H1 (cell line): ENCODE data around the gene ADAM21.
A peak's percentile ranks its signal among the peaks of the same experiment; 100 is the strongest.
"Not testable (repeated sequence)": the region's sequence is repeated elsewhere in the genome, so short reads cannot be mapped to it uniquely, and the experiment has no call there.

Experiments
- CTBP2 ChIP-seq: IDR thresholded peaks from 2 replicates; pipeline ENCODE4 v1.7.0; 2011; ENCODE audit warnings: borderline replicate concordance, mild to moderate bottlenecking, moderate library complexity, mixed read lengths, low read length; ENCODE audit not compliant: insufficient read depth, insufficient read length
- EZH2 ChIP-seq: fragments of 200-600 bp; sonication (generic); IDR thresholded peaks from 2 replicates; pipeline ENCODE4 v1.7.1; 2012; ENCODE audit warnings: low read depth, mild to moderate bottlenecking, moderate library complexity, low read length, inconsistent platforms; ENCODE audit not compliant: severe bottlenecking
- FOSL1 ChIP-seq: IDR thresholded peaks from 2 replicates; pipeline ENCODE4 v1.6.1; 2011; ENCODE audit warnings: mild to moderate bottlenecking, low read depth, low read length, moderate library complexity; ENCODE audit not compliant: insufficient read depth
- GTF2F1 ChIP-seq: IDR thresholded peaks from 2 replicates; pipeline ENCODE4 v1.6.1; 2012; ENCODE audit warnings: low read depth, low read length, improper control_type of control experiment, borderline replicate concordance
- KDM5A ChIP-seq: fragments of 200-600 bp; IDR thresholded peaks from 2 replicates; pipeline ENCODE4 v1.7.1; 2012; ENCODE audit warnings: mild to moderate bottlenecking, low read length, inconsistent platforms, mixed read lengths
- POLR2A ChIP-seq, 2 experiments: IDR thresholded peaks; 1 replicate in 1 of 2; 2 replicates in 1 of 2; pipeline ENCODE4 v1.6.1; 2011; ENCODE audit warnings: low read depth in 2 of 2, low read length in 2 of 2, mild to moderate bottlenecking in 2 of 2; ENCODE audit errors: control extremely low read depth in 1 of 2
- ZNF274 ChIP-seq: IDR thresholded peaks from 2 replicates; pipeline ENCODE4 v1.7.0; 2012; ENCODE audit warnings: low read length, borderline replicate concordance; ENCODE audit errors: extremely low read depth
- TF ChIP-seq, protein P1 (sequence below), 3 experiments: IDR thresholded peaks; 1 replicate in 2 of 3; 2 replicates in 1 of 3; pipeline versions ENCODE4 v1.5.1 to v1.6.1; 2011; ENCODE audit warnings: low read length in 3 of 3, mild to moderate bottlenecking in 3 of 3, inconsistent platforms in 2 of 3, low read depth in 1 of 3, moderate library complexity in 1 of 3; ENCODE audit not compliant: insufficient read depth in 1 of 3; ENCODE audit errors: control extremely low read depth in 1 of 3

DNA sequence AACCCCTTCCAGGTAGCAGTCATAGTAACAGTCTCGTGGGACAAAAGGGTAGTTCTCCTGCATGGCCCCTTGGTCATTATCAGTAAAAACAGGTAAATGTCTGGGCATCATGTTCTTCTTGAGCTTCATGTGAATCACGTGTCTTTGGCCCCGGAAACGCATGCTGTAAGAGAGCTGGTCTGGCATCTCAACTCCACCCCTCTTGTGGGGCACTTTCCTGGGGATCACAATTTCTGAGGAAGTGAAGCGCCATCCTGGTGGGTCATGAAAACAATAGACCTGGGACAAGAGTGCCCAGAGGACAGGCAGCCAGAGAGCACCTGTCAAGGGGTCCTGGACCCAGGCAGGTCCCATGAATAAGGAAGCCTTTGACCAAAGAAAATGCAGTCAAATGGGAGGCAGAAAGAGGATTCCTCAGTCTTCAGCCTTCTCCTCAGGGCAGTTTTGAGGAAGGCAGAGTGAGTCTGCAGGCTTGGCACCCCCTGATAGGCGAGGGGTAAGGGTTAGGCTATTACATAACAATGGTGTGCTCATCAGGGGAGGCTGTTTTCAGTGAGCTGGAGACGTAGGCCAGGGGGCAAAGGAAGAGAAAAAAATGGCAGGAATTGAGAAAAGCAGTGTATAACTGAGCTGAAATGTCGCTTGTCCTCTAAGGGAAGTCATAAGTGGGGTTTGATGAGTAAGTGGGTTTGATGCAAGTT lies 19.0 kb downstream of the ADAM21 start:
- TF ChIP-seq KDM5A, EZH2, CTBP2, GTF2F1, FOSL1, ZNF274: not testable (repeated sequence)
- TF ChIP-seq, protein P1, sequence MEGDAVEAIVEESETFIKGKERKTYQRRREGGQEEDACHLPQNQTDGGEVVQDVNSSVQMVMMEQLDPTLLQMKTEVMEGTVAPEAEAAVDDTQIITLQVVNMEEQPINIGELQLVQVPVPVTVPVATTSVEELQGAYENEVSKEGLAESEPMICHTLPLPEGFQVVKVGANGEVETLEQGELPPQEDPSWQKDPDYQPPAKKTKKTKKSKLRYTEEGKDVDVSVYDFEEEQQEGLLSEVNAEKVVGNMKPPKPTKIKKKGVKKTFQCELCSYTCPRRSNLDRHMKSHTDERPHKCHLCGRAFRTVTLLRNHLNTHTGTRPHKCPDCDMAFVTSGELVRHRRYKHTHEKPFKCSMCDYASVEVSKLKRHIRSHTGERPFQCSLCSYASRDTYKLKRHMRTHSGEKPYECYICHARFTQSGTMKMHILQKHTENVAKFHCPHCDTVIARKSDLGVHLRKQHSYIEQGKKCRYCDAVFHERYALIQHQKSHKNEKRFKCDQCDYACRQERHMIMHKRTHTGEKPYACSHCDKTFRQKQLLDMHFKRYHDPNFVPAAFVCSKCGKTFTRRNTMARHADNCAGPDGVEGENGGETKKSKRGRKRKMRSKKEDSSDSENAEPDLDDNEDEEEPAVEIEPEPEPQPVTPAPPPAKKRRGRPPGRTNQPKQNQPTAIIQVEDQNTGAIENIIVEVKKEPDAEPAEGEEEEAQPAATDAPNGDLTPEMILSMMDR (IDR thresholded peaks at IDR 0.05; ENCODE audit: control extremely low read depth in 1 of 3, insufficient read depth in 1 of 3, low read depth in 1 of 3, low read length in 3 of 3) = not testable (repeated sequence)
- TF ChIP-seq POLR2A (IDR thresholded peaks at IDR 0.05; ENCODE audit: control extremely low read depth in 1 of 2, low read depth in 2 of 2, low read length in 2 of 2) = 0 out of 3 replicates have a peak, but pooled peaks of 1 of the 2 experiments have one; percentile 29
